ENCODE measurements around the gene JAM3.
A peak's percentile ranks its signal among the peaks of the same experiment; 100 is the strongest.

JAM3 gene

GRCh38 chr11:134039726-134040385, 29.0 kb upstream of the JAM3 start:
- no peak for DNase-seq (ENCODE audit: low read depth)

GRCh38 chr11:134040386-134041302, 28.2 kb upstream of the JAM3 start:
- peak; percentile 78 for DNase-seq (ENCODE audit: low read depth)

GRCh38 chr11:134041349-134041748, 27.5 kb upstream of the JAM3 start:
- no peak for DNase-seq (ENCODE audit: low read depth)

- peak; percentile 83 for DNase-seq (ENCODE audit: low read depth)
Measured at GRCh38 chr11:134041791-134042696, 26.8 kb upstream of the JAM3 start.

- no peak for DNase-seq (ENCODE audit: low read depth)
Measured at GRCh38 chr11:134043821-134044420, 25.0 kb upstream of the JAM3 start.

GRCh38 chr11:134044514-134045284, 24.2 kb upstream of the JAM3 start:
- no peak for DNase-seq (ENCODE audit: low read depth)

GRCh38 chr11:134045799-134046635, 22.9 kb upstream of the JAM3 start:
- no peak for DNase-seq (ENCODE audit: low read depth)

GRCh38 chr11:134046681-134047449, 22.0 kb upstream of the JAM3 start:
- DNase-seq (ENCODE audit: low read depth), result no peak

GRCh38 chr11:134047586-134047999, 21.3 kb upstream of the JAM3 start:
- peak; percentile 93 for DNase-seq (ENCODE audit: low read depth)

GRCh38 chr11:134048028-134048427, 20.8 kb upstream of the JAM3 start:
- no peak for DNase-seq (ENCODE audit: low read depth)

GRCh38 chr11:134049303-134049702, 19.6 kb upstream of the JAM3 start:
- no peak for DNase-seq (ENCODE audit: low read depth)

GRCh38 chr11:134050541-134051383, 18.1 kb upstream of the JAM3 start:
- no peak for DNase-seq (ENCODE audit: low read depth)

GRCh38 chr11:134052395-134052987, 16.4 kb upstream of the JAM3 start:
- DNase-seq (ENCODE audit: low read depth), result no peak

- no peak for DNase-seq (ENCODE audit: low read depth)
Measured at GRCh38 chr11:134052988-134053945, 15.6 kb upstream of the JAM3 start.

GRCh38 chr11:134055029-134055428, 13.8 kb upstream of the JAM3 start:
- DNase-seq (ENCODE audit: low read depth), result no peak

- no peak for DNase-seq (ENCODE audit: low read depth)
Measured at GRCh38 chr11:134060316-134060715, 8.6 kb upstream of the JAM3 start.
